NCI-H82 (cell line): ENCODE results near the gene ALOX5.

Experiments used
- DNase-seq: peaks from one replicate; lab custom pipeline; 2025; lab: John Stamatoyannopoulos, UW

The ALOX5 gene

GRCh38 chr10:45424668-45425404 lies 50.8 kb downstream of the ALOX5 start:
- no peak for DNase-seq

- peak; percentile 91 for DNase-seq
These were observed 51.9 kb downstream of the ALOX5 start for GRCh38 chr10:45425621-45426563.

GRCh38 chr10:45427262-45427969 lies 53.4 kb downstream of the ALOX5 start:
- peak; percentile 30 for DNase-seq

- DNase-seq, result no peak
These were observed 54.0 kb downstream of the ALOX5 start for GRCh38 chr10:45427970-45428366.

GRCh38 chr10:45428611-45429510 lies 54.8 kb downstream of the ALOX5 start:
- DNase-seq, result no peak

- DNase-seq, result no peak
These were observed 55.8 kb downstream of the ALOX5 start for GRCh38 chr10:45429790-45430189.

GRCh38 chr10:45432113-45432512 lies 58.1 kb downstream of the ALOX5 start:
- DNase-seq, result no peak

GRCh38 chr10:45432700-45433472 lies 58.9 kb downstream of the ALOX5 start:
- no peak for DNase-seq

- DNase-seq, result no peak
These were observed 59.9 kb downstream of the ALOX5 start for GRCh38 chr10:45433716-45434469.

GRCh38 chr10:45437587-45438465 lies 63.8 kb downstream of the ALOX5 start:
- no peak for DNase-seq

GRCh38 chr10:45438466-45439090 lies 64.6 kb downstream of the ALOX5 start:
- no peak for DNase-seq

- no peak for DNase-seq
These were observed 65.3 kb downstream of the ALOX5 start for GRCh38 chr10:45439365-45439764.

- DNase-seq, result peak; percentile 20
These were observed 65.9 kb downstream of the ALOX5 start for GRCh38 chr10:45439873-45440272.

GRCh38 chr10:45440511-45441062 lies 66.6 kb downstream of the ALOX5 start:
- DNase-seq, result no peak

GRCh38 chr10:45441239-45442190 lies 67.5 kb downstream of the ALOX5 start:
- DNase-seq, result no peak

- DNase-seq, result no peak
These were observed 68.2 kb downstream of the ALOX5 start for GRCh38 chr10:45442251-45442650.

- peak; percentile 12 for DNase-seq
These were observed 68.6 kb downstream of the ALOX5 start for GRCh38 chr10:45442662-45443061.
